BLaER1 (cell line): Measurements from ENCODE around the gene UMAD1.

Source experiments
- H3K27ac ChIP-seq: shearing (Covaris generic); formaldehyde crosslinking; 2 replicates; pipeline ENCODE4 v1.8.1; 2022
- H3K27me3 ChIP-seq: shearing (Covaris generic); formaldehyde crosslinking; 2 replicates; pipeline ENCODE4 v1.8.1; 2022
- H3K36me3 ChIP-seq: shearing (Covaris generic); formaldehyde crosslinking; 2 replicates; pipeline ENCODE4 v1.8.1; 2022
- H3K4me1 ChIP-seq: shearing (Covaris generic); formaldehyde crosslinking; 2 replicates; pipeline ENCODE4 v1.8.1; 2022
- H3K4me2 ChIP-seq: shearing (Covaris generic); formaldehyde crosslinking; 2 replicates; pipeline ENCODE4 v1.8.1; 2022
- H3K4me3 ChIP-seq: shearing (Covaris generic); formaldehyde crosslinking; 2 replicates; pipeline ENCODE4 v1.8.1; 2022
- H3K9ac ChIP-seq: shearing (Covaris generic); formaldehyde crosslinking; 2 replicates; pipeline ENCODE4 v1.8.1; 2022
- H3K9me3 ChIP-seq: shearing (Covaris generic); formaldehyde crosslinking; 2 replicates; pipeline ENCODE4 v1.8.1; 2022
- H4K20me1 ChIP-seq: shearing (Covaris generic); formaldehyde crosslinking; 2 replicates; pipeline ENCODE4 v1.8.1; 2022
- Cebpa-rat ChIP-seq: shearing (Covaris generic); IDR thresholded peaks from 2 replicates; pipeline ENCODE4 v1.8.1; 2022

Gene UMAD1

DNA sequence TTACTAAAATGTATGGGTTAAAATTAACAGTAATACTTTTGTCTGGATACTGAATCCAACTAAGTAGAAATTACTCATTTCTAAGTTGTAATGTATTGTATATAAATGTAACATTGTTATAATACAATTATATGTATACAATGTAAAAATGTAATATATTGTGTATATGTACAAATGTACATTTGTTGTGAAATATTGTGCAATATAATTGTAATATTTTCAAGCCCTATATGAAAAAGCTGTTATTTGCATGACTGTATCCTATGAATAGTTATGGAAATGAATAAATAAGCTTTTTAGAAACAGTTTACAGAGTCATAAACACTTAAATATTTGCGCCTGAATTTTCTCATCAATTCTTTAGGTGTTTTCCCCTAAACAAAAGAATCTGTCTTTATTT lies 20.3 kb upstream of the UMAD1 start:
- H3K4me1 ChIP-seq: no peaks in the 10 kb centered on the region
- H3K27me3 ChIP-seq: no peaks in the 10 kb centered on the region
- no peak overlapping the region for H3K4me3 ChIP-seq
- H3K9ac ChIP-seq: no peak overlapping the region
- no peak overlapping the region for H3K4me2 ChIP-seq
- no peak for TF ChIP-seq Cebpa-rat
- no peaks in the 10 kb centered on the region for H3K9me3 ChIP-seq
- H3K27ac ChIP-seq: no peak overlapping the region
- no peaks in the 10 kb centered on the region for H3K36me3 ChIP-seq
- no peaks in the 10 kb centered on the region for H4K20me1 ChIP-seq

DNA sequence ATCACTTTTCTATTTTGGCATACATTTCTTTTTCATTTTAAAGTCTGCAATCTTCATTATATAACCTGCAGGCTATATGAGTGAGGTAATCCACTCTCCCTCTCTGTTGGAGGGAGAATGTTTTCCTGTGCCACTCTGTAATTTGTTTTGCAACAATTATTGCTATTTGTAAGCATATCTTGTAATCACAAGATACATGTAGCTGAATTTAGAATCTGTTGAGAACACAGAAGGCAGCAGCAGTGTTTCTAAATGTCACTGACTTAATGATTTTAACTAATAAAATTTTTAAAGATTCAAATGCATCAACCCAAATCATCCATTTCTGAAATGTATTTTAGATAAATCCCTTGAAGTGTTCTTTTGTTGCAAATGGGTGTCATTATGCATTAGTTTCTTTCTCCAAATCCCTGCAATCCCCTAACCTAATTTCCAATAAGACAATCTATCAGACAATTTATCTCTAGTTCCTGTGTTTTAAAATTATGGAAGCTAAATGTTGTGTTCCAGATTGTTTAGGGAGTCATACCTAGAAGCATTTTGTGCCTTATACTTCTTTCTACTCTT lies 19.8 kb upstream of the UMAD1 start:
- TF ChIP-seq Cebpa-rat: no peak
- Histone ChIP-seq H3K9ac (no peak overlapping the region), H4K20me1 (no peaks in the 10 kb centered on the region), H3K27ac (no peak overlapping the region), H3K9me3 (peaks cover 2% of the 10 kb centered on the region), H3K4me3 (no peak overlapping the region), H3K36me3 (no peaks in the 10 kb centered on the region), H3K4me1 (no peaks in the 10 kb centered on the region), H3K4me2 (no peak overlapping the region), H3K27me3 (no peaks in the 10 kb centered on the region)

DNA sequence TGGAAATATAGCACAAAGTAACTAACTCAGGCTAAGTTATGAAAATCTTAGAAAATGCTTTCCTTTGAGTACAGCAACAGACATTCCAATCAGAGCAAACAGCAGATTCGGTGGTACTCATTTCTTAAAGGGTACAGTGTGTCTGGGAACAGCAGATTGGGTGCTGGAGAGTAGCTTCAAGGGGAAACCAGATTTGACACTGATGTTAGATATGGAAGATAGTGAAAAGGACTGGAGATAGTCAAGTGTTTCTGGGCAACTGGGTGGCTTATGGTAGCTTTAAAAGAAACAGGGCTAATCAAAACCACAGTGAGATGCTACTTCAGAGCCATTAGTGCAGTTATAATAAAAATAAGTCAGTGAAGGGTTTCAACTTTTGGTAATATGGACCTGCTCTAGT lies 12.1 kb upstream of the UMAD1 start:
- Histone ChIP-seq H4K20me1 (no peaks in the 10 kb centered on the region), H3K4me3 (no peak overlapping the region), H3K36me3 (no peaks in the 10 kb centered on the region), H3K9me3 (peaks cover 21% of the 10 kb centered on the region), H3K27ac (no peak overlapping the region), H3K4me1 (no peaks in the 10 kb centered on the region), H3K27me3 (no peaks in the 10 kb centered on the region), H3K9ac (no peak overlapping the region), H3K4me2 (no peak overlapping the region)
- TF ChIP-seq Cebpa-rat: no peak

DNA sequence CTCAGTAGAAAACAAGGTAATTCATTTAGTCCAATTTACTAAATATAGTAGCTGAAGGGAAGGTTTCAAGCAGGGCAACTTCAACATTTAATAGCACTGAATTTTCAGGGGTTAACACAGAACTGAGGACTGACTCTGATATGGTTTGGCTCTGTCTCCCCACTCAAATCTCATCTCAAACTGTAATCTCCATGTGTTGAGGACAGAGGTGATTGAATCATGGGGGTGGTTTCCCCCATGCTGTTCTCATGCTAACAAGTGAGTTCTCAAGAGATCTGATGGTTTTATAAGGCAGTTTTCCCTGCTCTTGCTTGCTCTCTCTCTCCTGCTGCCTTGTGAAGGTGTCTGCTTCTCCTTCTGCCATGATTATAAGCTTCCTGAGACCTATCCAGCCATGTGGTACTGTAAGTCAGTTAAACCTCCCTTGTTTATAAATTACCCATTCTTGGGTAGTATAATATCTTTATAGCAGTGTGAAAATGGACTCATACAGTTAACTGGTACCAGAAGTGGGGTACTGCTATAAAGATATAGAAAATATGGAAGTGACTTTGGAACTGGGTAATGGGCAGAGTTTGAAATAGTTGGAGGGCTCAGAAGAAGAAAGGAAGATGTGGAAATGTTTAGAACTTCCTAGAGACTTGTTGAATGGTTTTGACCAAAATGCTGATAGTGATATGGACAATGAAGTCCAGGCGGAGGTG lies 9.8 kb upstream of the UMAD1 start:
- Histone ChIP-seq H3K27me3 (no peaks in the 10 kb centered on the region), H3K9me3 (peaks cover 19% of the 10 kb centered on the region), H3K4me1 (no peaks in the 10 kb centered on the region), H3K36me3 (peaks cover 11% of the 10 kb centered on the region), H3K27ac (no peak overlapping the region), H3K4me3 (no peak overlapping the region), H3K4me2 (no peak overlapping the region), H3K9ac (no peak overlapping the region), H4K20me1 (no peaks in the 10 kb centered on the region)
- no peak for TF ChIP-seq Cebpa-rat

DNA sequence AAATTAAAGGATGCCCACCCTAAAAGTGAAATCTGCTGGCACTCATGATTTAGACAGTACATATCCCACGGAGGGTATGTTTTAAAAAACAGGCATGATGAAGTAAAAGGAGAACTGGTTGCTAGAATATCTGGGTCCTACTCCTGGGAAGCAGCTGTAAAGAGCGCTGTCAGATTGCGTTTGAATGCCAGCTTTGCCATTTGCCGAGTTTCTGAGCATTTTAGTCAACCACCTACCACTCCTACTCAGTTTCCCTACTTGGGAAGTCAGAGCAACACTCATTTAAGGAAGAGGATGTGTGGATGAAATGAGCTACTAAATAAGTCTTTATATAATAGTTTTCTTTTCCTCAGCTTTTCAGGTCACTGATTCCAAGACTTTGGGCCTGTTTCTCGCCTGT lies 1.1 kb upstream of the UMAD1 start:
- no peaks in the 10 kb centered on the region for H3K27me3 ChIP-seq
- H3K4me3 ChIP-seq: peak overlapping the region; percentile 90
- peaks cover 22% of the 10 kb centered on the region for H3K36me3 ChIP-seq
- peak overlapping the region; percentile 86 for H3K9ac ChIP-seq
- peak overlapping the region; percentile 73 for H3K27ac ChIP-seq
- H3K4me2 ChIP-seq: peak overlapping the region; percentile 73
- H3K9me3 ChIP-seq: no peaks in the 10 kb centered on the region
- TF ChIP-seq Cebpa-rat: no peak
- peaks cover 29% of the 10 kb centered on the region for H3K4me1 ChIP-seq
- no peaks in the 10 kb centered on the region for H4K20me1 ChIP-seq

DNA sequence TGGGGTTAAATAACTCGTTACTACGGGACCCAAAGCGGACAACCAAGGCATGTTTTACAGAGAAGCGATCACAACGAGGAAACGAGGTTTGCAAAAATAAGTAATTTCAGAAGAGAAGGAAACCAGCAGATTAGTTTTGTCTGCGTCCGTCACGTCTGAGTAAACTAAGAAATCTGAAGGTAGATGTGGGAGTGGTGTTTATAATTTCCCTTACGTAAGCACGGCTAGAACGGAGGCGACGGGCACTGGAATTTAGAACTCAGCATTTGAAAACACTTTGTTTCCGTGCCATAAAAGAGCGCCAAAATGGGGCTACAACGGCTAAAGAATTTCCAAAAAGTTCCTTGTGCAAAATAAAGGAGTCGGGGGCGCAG lies 718 bp upstream of the UMAD1 start:
- no peak for TF ChIP-seq Cebpa-rat
- H4K20me1 ChIP-seq: no peaks in the 10 kb centered on the region
- no peaks in the 10 kb centered on the region for H3K9me3 ChIP-seq
- peak overlapping the region; percentile 73 for H3K27ac ChIP-seq
- H3K36me3 ChIP-seq: peaks cover 22% of the 10 kb centered on the region
- peak overlapping the region; percentile 90 for H3K4me3 ChIP-seq
- H3K4me1 ChIP-seq: peaks cover 29% of the 10 kb centered on the region
- peak overlapping the region; percentile 86 for H3K9ac ChIP-seq
- H3K4me2 ChIP-seq: peak overlapping the region; percentile 73
- H3K27me3 ChIP-seq: no peaks in the 10 kb centered on the region

DNA sequence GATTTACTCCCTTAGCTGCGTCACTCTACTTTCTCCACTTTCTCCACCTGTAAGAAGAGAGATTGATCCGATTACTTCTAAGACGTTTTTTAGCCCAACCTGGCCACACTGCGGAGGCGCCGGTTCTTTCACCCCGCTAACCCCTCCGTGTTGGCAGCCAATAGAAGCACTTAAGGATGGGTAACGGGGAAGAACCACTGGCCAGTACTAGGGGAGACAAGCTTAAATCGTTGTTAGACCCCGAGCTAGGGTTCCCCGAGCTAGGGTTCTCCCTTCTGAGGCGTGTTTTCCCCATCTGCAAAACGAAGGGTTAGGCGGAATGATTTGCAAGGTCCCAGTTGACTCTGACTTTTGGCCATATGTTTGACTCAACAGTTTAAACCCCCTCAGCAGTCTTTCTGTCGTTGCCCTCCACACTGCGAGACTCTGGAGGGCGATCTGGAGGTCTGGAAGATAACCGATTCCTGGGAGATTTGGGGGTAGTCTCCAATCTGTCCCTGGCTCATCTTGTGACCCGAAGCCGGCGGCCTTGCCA lies 644 bp downstream of the UMAD1 start:
- no peak for TF ChIP-seq Cebpa-rat
- no peaks in the 10 kb centered on the region for H4K20me1 ChIP-seq
- H3K4me3 ChIP-seq: peak overlapping the region; percentile 90
- H3K4me1 ChIP-seq: peaks cover 29% of the 10 kb centered on the region
- no peaks in the 10 kb centered on the region for H3K27me3 ChIP-seq
- peak overlapping the region; percentile 63 for H3K27ac ChIP-seq
- H3K9me3 ChIP-seq: peaks cover 4% of the 10 kb centered on the region
- H3K4me2 ChIP-seq: peak overlapping the region; percentile 96
- H3K36me3 ChIP-seq: peaks cover 15% of the 10 kb centered on the region
- peak overlapping the region; percentile 85 for H3K9ac ChIP-seq

DNA sequence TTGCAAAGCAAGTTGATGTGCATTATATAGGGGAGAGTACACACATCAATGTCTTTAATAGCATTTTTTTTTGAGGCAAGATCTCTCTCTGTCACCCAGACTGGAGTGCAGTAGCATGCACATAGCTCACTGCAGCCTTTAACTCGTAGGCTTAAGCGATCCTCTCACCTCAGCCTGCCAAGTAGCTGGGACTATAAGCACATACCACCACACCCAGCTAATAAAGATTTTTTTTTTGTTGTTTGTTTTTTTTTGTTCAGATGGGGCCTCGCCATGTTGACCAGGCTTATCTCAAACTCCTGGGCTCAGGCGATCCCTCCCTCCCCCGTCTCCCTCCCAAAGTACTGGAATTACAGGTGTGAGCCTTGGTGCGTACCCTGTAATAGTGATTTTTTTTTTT lies 1.5 kb downstream of the UMAD1 start:
- H3K9me3 ChIP-seq: peaks cover 10% of the 10 kb centered on the region
- H3K4me3 ChIP-seq: no peak overlapping the region
- no peaks in the 10 kb centered on the region for H4K20me1 ChIP-seq
- no peak for TF ChIP-seq Cebpa-rat
- no peak overlapping the region for H3K27ac ChIP-seq
- no peaks in the 10 kb centered on the region for H3K27me3 ChIP-seq
- H3K9ac ChIP-seq: no peak overlapping the region
- peaks cover 29% of the 10 kb centered on the region for H3K4me1 ChIP-seq
- peaks cover 16% of the 10 kb centered on the region for H3K36me3 ChIP-seq
- H3K4me2 ChIP-seq: peak overlapping the region; percentile 96

DNA sequence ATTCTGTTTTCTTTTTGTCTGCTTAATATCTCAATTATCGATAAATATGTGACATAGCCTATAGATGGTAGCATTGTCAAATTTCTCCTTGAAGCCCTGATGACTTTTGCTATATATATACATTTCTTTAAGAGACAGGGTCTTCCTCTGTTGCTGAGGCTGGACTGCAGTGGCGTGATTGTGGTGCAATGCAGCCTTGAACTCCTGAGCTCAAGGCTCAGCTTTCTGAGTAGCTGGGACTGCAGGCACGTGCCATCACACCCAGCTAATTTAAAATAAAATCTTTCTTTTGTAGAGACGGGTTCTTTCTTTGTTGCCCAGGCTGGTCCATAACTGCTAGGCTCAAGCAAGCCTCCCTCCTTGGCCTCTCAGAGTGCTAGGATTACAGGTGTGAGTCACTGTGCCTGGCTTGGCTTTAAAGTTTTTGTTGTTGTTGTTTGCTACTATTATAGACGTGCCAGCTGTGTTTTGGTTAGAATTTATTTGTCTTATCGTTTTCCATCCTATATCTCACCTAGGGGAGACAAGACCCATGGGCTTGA lies 7.0 kb downstream of the UMAD1 start:
- H3K27ac ChIP-seq: no peak overlapping the region
- H3K9me3 ChIP-seq: peaks cover 10% of the 10 kb centered on the region
- H3K4me3 ChIP-seq: no peak overlapping the region

DNA sequence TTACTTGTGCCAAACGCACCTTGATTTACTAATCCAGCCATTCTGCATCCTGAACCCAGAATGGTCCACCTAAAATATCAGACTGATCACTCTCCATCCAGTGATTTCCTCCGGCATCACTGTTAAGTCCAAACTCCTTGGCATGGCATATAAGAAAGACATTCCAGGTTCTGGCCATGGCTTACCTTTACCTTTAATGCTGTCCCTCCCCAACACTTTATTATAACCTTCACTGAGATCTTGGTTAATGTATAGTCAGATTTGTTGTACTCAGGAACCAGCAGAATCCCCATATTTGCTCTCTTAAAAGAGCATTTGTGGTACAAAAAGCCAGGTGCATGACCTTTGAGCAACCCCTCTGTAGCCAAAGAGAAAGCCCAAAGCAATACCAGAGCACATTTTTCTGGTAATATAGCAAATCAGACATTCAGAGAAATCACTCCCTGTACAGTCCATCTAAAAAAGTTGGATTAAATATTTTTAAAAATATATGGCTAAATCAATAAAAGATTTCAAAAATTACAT lies 10.2 kb downstream of the UMAD1 start:
- no peak overlapping the region for H3K27ac ChIP-seq
- H3K36me3 ChIP-seq: peaks cover 9% of the 10 kb centered on the region
- no peaks in the 10 kb centered on the region for H4K20me1 ChIP-seq
- H3K27me3 ChIP-seq: no peaks in the 10 kb centered on the region
- no peak overlapping the region for H3K9ac ChIP-seq
- peaks cover 10% of the 10 kb centered on the region for H3K9me3 ChIP-seq
- no peak for TF ChIP-seq Cebpa-rat
- no peaks in the 10 kb centered on the region for H3K4me1 ChIP-seq
- H3K4me2 ChIP-seq: no peak overlapping the region
- H3K4me3 ChIP-seq: no peak overlapping the region

More for the DNA sequence above, 7.0 kb downstream of the UMAD1 start:
- Histone ChIP-seq H3K36me3 (peaks cover 16% of the 10 kb centered on the region), H3K9ac (no peak overlapping the region), H3K27me3 (no peaks in the 10 kb centered on the region), H4K20me1 (no peaks in the 10 kb centered on the region), H3K4me2 (no peak overlapping the region), H3K4me1 (peaks cover 4% of the 10 kb centered on the region; the same call in 1 of the 2 replicates)
- TF ChIP-seq Cebpa-rat: no peak
